Nephron (organoid): Measurements from ENCODE around the gene SH3PXD2A.

ENCODE experiments used
- H3K27ac Mint-ChIP-seq, 3 experiments: 2 replicates each; pipeline ENCODE4 v1.8.0; 2020; ENCODE audit warnings: mixed read lengths in 3 of 3, mild to moderate bottlenecking in 2 of 3, moderate library complexity in 1 of 3
- H3K27me3 Mint-ChIP-seq: 2 replicates; pipeline ENCODE4 v1.8.0; 2021; ENCODE audit warnings: low read depth, mild to moderate bottlenecking, moderate library complexity, mixed read lengths
- H3K36me3 Mint-ChIP-seq: 2 replicates; pipeline ENCODE4 v1.8.0; 2020; ENCODE audit warnings: low read depth, mixed read lengths
- H3K4me1 Mint-ChIP-seq: 2 replicates; pipeline ENCODE4 v1.8.0; 2020; ENCODE audit warnings: mixed read lengths
- H3K4me3 Mint-ChIP-seq, 3 experiments: 2 replicates each; pipeline ENCODE4 v1.8.0; 2020; ENCODE audit warnings: mild to moderate bottlenecking in 3 of 3, mixed read lengths in 3 of 3, moderate library complexity in 2 of 3
- H3K9me3 Mint-ChIP-seq: 2 replicates; pipeline ENCODE4 v1.8.0; 2020; ENCODE audit warnings: mixed read lengths
- TF ChIP-seq, protein P1 (sequence below), 3 experiments: fragments of 200-600 bp; sonication (generic); IDR thresholded peaks; one replicate each; pipeline ENCODE4 v1.5.0; 2021; ENCODE audit warnings: antibody characterized with exemption in 3 of 3; ENCODE audit not compliant: unreplicated experiment in 3 of 3

The SH3PXD2A gene

DNA sequence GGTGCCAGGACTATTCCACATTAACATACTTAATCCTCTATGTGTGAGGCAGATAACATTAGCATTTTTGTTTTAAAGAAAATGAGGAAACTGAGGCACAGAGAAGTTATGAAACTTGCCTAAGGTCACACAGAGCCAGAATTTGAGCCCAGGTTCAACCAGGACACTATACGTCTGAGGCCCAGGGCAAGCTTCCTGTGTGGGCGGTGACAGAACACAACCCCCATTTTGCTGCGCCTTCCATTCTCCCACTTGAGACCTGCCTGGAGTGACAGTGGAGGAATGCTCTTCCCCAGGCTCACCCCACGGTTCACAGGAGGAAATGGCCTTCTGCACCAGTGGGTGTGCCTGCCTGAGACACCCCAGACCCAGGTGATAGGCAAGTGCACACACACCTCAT lies 164.1 kb downstream of the SH3PXD2A start:
- H3K4me1 Mint-ChIP-seq = peaks cover 47% of the 10 kb centered on the region

DNA sequence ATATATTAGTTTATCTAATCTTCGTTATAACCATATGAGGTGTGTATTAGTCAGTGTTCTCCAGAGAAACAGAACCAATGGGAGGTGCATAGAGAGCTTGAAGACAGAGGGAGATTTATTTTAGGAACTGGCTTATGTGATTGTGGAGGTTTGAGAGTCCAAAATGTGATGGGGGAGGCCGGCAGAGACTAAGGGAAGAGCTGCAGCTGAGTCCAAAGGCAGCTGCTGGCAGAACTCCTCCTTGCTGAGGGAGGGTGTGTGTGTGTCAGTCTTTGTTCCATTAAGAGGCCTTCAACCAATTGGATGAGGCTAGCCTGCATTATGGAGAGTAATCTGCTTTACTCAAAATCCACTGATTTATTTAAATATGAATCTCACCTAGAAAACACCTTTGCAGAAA lies 165.1 kb downstream of the SH3PXD2A start:
- peaks cover 57% of the 10 kb centered on the region for H3K4me1 Mint-ChIP-seq
- TF ChIP-seq, protein P1, sequence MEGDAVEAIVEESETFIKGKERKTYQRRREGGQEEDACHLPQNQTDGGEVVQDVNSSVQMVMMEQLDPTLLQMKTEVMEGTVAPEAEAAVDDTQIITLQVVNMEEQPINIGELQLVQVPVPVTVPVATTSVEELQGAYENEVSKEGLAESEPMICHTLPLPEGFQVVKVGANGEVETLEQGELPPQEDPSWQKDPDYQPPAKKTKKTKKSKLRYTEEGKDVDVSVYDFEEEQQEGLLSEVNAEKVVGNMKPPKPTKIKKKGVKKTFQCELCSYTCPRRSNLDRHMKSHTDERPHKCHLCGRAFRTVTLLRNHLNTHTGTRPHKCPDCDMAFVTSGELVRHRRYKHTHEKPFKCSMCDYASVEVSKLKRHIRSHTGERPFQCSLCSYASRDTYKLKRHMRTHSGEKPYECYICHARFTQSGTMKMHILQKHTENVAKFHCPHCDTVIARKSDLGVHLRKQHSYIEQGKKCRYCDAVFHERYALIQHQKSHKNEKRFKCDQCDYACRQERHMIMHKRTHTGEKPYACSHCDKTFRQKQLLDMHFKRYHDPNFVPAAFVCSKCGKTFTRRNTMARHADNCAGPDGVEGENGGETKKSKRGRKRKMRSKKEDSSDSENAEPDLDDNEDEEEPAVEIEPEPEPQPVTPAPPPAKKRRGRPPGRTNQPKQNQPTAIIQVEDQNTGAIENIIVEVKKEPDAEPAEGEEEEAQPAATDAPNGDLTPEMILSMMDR (IDR thresholded peaks at IDR 0.05; ENCODE audit: unreplicated experiment in 3 of 3) = no peak
- H3K36me3 Mint-ChIP-seq = no peaks in the 10 kb centered on the region
- H3K4me3 Mint-ChIP-seq = peak overlapping the region in 2 of 3 experiments; percentile 1 to 4
- no peaks in the 10 kb centered on the region for H3K9me3 Mint-ChIP-seq
- no peak overlapping the region for H3K27ac Mint-ChIP-seq
- H3K27me3 Mint-ChIP-seq = peaks cover 27% of the 10 kb centered on the region

More for the DNA sequence above, 164.1 kb downstream of the SH3PXD2A start:
- Mint-ChIP-seq H3K4me3 (peak overlapping the region; percentile 57 to 73 (median 71)), H3K27ac (no peak overlapping the region), H3K9me3 (no peaks in the 10 kb centered on the region), H3K36me3 (no peaks in the 10 kb centered on the region), H3K27me3 (peaks cover 33% of the 10 kb centered on the region)
- TF ChIP-seq, protein P1 (IDR thresholded peaks at IDR 0.05; ENCODE audit: unreplicated experiment in 3 of 3) = no peak

DNA sequence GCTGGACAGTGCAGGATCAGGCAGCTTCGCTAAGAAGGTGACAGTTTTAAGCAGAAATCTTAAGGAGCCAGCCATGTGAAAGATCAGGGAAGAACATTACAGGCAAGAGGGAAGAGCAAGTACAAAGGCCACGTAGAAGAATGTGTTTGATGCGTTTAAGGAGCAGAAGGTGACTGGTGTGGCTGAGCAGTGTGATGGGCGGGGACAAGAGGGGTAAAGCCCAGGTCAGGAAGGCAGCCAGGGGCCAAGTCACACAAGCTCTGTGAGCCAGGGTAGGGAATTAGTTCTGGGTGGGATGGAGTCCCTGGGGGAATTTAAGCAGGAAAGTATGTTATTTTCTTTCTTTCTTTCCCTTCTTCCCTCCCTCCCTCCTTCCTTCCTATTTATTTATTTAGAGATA lies 166.9 kb downstream of the SH3PXD2A start:
- H3K36me3 Mint-ChIP-seq = no peaks in the 10 kb centered on the region
- H3K27ac Mint-ChIP-seq = peak overlapping the region in 2 of 3 experiments; percentile 26 to 28
- TF ChIP-seq, protein P1 (IDR thresholded peaks at IDR 0.05; ENCODE audit: unreplicated experiment in 3 of 3) = no peak
- peaks cover 11% of the 10 kb centered on the region for H3K27me3 Mint-ChIP-seq
- H3K4me1 Mint-ChIP-seq = peaks cover 54% of the 10 kb centered on the region
- peak overlapping the region in 1 of 3 experiments; percentile 29 for H3K4me3 Mint-ChIP-seq
- no peaks in the 10 kb centered on the region for H3K9me3 Mint-ChIP-seq

DNA sequence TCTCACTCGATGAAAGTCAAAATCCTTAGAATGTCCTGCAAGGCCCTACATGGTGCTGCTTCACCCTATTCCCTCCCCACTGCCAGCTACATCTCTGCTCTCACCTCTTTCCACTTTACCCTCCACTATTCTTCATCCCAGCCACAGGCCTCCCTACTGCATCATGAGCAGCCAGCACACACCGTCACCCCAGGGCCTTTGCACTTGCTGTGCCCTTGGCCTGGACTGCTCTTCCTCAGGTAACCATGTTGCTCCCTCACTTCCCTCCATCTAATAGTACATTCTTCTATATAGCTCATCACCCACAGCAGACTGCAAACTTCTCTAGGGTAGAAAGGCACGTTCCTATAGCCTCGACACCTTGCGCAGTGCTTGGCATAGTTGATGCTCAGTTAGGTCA lies 167.7 kb downstream of the SH3PXD2A start:
- Mint-ChIP-seq H3K36me3 (no peaks in the 10 kb centered on the region), H3K4me3 (no peak overlapping the region), H3K27ac (peak overlapping the region in 2 of 3 experiments; percentile 26), H3K9me3 (no peaks in the 10 kb centered on the region), H3K27me3 (peaks cover 7% of the 10 kb centered on the region), H3K4me1 (peaks cover 52% of the 10 kb centered on the region)
- TF ChIP-seq, protein P1 (IDR thresholded peaks at IDR 0.05; ENCODE audit: unreplicated experiment in 3 of 3) = no peak

DNA sequence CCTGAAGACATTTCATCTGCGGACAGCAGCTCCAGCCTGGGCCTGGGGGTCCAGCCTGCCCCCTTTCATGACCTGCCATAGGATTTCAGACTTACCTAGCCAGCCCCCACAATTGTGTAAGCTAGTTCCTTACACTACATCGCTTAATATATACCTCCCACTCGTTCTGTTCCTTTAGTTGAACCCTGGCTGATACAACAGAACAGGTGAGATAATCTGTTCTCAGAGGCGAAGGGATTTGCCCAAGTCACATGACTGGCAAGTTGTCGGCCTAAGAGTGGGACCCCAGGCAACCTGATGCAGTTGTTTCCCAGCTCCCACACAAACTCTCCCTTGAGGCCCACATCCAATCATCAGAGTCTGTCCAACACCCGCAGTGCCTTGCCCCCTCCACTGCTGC lies 168.2 kb downstream of the SH3PXD2A start:
- H3K4me1 Mint-ChIP-seq = peaks cover 52% of the 10 kb centered on the region
- H3K9me3 Mint-ChIP-seq = no peaks in the 10 kb centered on the region
- peaks cover 7% of the 10 kb centered on the region for H3K27me3 Mint-ChIP-seq
- peak overlapping the region in 2 of 3 experiments; percentile 26 for H3K27ac Mint-ChIP-seq
- no peak overlapping the region for H3K4me3 Mint-ChIP-seq
- TF ChIP-seq, protein P1 (IDR thresholded peaks at IDR 0.05; ENCODE audit: unreplicated experiment in 3 of 3) = no peak
- H3K36me3 Mint-ChIP-seq = no peaks in the 10 kb centered on the region

DNA sequence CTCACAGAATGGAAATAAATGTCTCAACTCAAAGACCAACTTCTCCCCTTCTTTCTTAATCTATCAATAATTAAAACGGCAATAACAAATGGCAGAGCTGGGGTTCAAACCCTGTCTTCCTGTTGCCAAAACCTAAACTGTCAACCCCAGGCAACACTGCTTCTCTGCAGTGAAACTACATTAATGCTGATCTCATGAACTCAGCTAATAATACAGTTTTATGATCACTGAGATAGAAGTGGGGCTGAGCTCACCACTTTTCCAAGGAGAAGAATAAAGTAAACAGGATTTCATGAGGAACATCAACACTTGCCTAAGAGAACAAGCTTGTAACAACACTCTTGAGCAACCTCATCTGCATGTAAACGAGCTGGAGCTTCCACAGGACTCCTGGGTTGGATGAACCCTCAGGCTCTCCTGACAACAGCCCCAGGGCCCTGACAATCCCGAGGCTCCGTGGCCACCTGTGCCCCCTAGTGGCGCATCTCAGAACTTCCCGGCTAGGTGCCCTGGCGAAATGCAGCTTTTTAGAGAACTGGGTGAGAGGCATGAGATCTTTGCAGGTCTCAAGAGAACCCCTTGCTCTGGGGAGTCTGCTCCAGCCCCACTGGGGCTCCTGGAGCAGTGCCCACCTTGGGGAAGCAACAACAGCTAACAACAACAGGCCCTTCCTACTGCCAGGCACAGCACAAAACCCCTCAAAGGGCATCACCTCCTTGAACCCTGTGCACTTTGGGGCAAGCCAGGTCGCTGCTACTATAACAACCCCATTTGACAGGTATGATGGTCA lies 169.3 kb downstream of the SH3PXD2A start:
- TF ChIP-seq, protein P1 (IDR thresholded peaks at IDR 0.05; ENCODE audit: unreplicated experiment in 3 of 3) = peak; percentile 92 to 96 (median 95)
- Mint-ChIP-seq H3K27ac (peak overlapping the region; percentile 33 to 69 (median 54)), H3K36me3 (no peaks in the 10 kb centered on the region), H3K27me3 (peaks cover 4% of the 10 kb centered on the region), H3K4me1 (peaks cover 44% of the 10 kb centered on the region), H3K9me3 (no peaks in the 10 kb centered on the region), H3K4me3 (no peak overlapping the region)
